Mammary epithelial cell (primary cell): ENCODE data around the gene EPHA2.

Experiments
- EZH2 ChIP-seq: IDR thresholded peaks from 2 replicates; pipeline ENCODE4 v1.6.1; 2012; ENCODE audit warnings: low read length, inconsistent platforms, borderline replicate concordance
- TF ChIP-seq, protein P1 (sequence below), 2 donors: IDR thresholded peaks in 1 of 2; conservative IDR thresholded peaks in 1 of 2; 2 replicates each; pipeline ENCODE4 v1.5.1; 2011 to 2012; ENCODE audit warnings: inconsistent platforms in 2 of 2, low read length in 2 of 2, mild to moderate bottlenecking in 2 of 2, control low read depth in 1 of 2, low read depth in 1 of 2; ENCODE audit not compliant: insufficient read depth in 1 of 2; ENCODE audit errors: extremely low read depth in 1 of 2

DNA sequence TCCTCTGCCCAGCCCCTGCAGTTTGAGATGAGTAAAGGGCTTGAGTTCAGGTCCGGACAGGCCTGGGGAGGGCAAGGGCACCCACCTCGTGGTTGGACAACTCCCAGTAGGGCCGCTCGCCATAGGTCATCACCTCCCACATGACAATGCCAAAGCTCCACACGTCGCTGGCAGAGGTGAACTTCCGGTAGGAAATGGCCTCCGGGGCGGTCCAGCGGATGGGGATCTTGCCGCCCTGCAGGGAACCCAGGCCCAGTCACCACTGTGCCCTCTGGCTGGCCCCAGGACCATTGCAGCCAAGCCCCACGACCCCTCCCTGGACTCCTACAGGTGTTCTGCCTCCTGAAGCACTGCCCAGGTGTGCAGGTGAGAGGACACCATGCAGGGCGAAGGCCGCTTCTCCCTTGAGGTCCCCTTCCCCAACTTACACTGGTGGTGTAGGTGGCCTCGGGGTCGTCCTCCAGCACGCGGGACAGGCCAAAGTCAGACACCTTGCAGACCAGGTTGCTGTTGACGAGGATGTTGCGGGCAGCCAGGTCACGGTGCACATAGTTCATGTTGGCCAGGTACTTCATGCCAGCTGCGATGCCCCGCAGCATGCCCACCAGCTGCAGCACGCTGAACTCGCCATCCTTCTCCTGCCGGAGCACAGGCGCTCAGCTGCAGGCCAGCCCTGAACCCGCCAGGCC lies 24.1 kb downstream of the EPHA2 start:
- TF ChIP-seq, protein P1, sequence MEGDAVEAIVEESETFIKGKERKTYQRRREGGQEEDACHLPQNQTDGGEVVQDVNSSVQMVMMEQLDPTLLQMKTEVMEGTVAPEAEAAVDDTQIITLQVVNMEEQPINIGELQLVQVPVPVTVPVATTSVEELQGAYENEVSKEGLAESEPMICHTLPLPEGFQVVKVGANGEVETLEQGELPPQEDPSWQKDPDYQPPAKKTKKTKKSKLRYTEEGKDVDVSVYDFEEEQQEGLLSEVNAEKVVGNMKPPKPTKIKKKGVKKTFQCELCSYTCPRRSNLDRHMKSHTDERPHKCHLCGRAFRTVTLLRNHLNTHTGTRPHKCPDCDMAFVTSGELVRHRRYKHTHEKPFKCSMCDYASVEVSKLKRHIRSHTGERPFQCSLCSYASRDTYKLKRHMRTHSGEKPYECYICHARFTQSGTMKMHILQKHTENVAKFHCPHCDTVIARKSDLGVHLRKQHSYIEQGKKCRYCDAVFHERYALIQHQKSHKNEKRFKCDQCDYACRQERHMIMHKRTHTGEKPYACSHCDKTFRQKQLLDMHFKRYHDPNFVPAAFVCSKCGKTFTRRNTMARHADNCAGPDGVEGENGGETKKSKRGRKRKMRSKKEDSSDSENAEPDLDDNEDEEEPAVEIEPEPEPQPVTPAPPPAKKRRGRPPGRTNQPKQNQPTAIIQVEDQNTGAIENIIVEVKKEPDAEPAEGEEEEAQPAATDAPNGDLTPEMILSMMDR (conservative IDR thresholded peaks at IDR 0.05 in 1 of 2, IDR thresholded peaks at IDR 0.05 in 1 of 2; ENCODE audit: extremely low read depth in 1 of 2, insufficient read depth in 1 of 2, low read depth in 1 of 2, low read length in 2 of 2) = no peak
- no peak for TF ChIP-seq EZH2
